Omental fat pad (tissue), 4 donors: ENCODE measurements around the gene HEATR5A. TPM values are rescaled to one million over a fixed set of nuclear protein-coding genes. Genes with fewer than 3 reads are reported as not detected.
A peak's percentile ranks its signal among the peaks of the same experiment; 100 is the strongest.
"Not testable (repeated sequence)": the region's sequence is repeated elsewhere in the genome, so short reads cannot be mapped to it uniquely, and the experiment has no call there.

Experiments used
- ATAC-seq: fragments of 150-250 bp; one replicate; pipeline ENCODE4 v1.9.1; 2016; ENCODE audit warnings: mild to moderate bottlenecking, moderate library complexity; ENCODE audit not compliant: low FRiP score
- DNase-seq: peaks from one replicate; pipeline ENCODE4 v3.0.0-alpha.2; 2019; ENCODE audit warnings: low spot score
- total RNA-seq, 4 donors: library from RNA; depleted of rRNA; stranded (reverse); fragments of >200 nt; gene quantifications; one replicate each; pipeline ENCODE4 v1.1.0, GENCODE V29; 2016
- TF ChIP-seq, protein P1 (sequence below), 3 donors: fragments of 450-650 bp; IDR thresholded peaks; one replicate each; pipeline ENCODE4 v1.5.1; 2016 to 2017; ENCODE audit warnings: antibody characterized with exemption in 3 of 3, mild to moderate bottlenecking in 3 of 3, moderate library complexity in 2 of 3

The HEATR5A gene
- total RNA-seq = 10 to 100 TPM; 29.4 to 41.8 (median 31.9) TPM

DNA sequence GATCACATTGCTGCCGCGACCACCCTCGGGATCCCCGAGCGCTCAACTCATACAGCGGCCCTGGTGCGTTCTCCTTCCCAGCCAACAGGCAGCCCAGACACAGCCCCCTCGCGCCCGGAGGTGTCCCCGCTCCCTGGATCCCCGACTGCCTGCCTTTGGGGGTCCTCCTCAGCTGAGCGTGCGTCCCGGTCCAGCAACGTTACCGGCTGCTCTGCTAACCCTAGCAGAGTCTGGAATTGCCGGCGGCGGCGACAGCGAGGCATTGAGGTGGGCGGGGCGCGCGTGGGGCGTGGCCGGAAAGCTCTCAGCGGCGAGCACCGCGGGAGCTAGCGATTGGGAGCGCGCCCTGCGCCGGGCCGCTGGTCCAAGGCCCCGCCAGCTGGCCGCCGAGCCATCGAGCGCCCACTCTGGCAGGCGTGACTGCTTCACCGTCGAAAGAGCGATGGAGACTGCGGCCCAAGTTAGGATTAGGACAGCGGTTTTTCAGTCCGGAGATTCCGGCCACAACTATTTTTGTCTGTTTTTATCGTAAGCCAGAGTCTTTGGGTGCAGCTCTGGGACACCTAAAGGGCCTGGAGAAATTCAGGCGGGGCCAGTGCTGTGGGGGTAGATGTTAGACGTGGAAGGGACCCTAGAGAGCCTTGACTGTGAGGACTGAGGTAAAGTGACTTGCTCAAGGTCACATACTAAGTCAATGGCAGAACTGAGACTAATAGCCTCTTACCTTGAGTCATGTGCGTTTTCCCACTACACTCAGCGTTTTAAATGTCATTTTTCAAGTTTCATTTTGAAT, at the start of gene HEATR5A:
TSS of gene HEATR5A (minus strand) at position 232 of the 793 bp plus-strand sequence. CDS start 17,575 bp downstream, outside the sequence.
- DNase-seq (peak; percentile 79), ATAC-seq (peak; percentile 99)

GRCh38 chr14:31466554-31466953, 46.2 kb upstream of the HEATR5A start:
- no peak for DNase-seq
- no peak for ATAC-seq

More for the DNA sequence above, at the start of gene HEATR5A:
- TF ChIP-seq, protein P1, sequence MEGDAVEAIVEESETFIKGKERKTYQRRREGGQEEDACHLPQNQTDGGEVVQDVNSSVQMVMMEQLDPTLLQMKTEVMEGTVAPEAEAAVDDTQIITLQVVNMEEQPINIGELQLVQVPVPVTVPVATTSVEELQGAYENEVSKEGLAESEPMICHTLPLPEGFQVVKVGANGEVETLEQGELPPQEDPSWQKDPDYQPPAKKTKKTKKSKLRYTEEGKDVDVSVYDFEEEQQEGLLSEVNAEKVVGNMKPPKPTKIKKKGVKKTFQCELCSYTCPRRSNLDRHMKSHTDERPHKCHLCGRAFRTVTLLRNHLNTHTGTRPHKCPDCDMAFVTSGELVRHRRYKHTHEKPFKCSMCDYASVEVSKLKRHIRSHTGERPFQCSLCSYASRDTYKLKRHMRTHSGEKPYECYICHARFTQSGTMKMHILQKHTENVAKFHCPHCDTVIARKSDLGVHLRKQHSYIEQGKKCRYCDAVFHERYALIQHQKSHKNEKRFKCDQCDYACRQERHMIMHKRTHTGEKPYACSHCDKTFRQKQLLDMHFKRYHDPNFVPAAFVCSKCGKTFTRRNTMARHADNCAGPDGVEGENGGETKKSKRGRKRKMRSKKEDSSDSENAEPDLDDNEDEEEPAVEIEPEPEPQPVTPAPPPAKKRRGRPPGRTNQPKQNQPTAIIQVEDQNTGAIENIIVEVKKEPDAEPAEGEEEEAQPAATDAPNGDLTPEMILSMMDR (IDR thresholded peaks at IDR 0.05) = no peak

GRCh38 chr14:31465111-31465510, 44.8 kb upstream of the HEATR5A start:
- DNase-seq (no peak), ATAC-seq (peak; percentile 42)
- TF ChIP-seq, protein P1 (IDR thresholded peaks at IDR 0.05) = no peak

More at GRCh38 chr14:31466554-31466953, 46.2 kb upstream of the HEATR5A start:
- TF ChIP-seq, protein P1 (IDR thresholded peaks at IDR 0.05) = no peak

- ATAC-seq, DNase-seq: not testable (repeated sequence)
Measured at GRCh38 chr14:31462450-31462849, 42.1 kb upstream of the HEATR5A start.

- DNase-seq (no peak), ATAC-seq (no peak)
- TF ChIP-seq, protein P1 (IDR thresholded peaks at IDR 0.05) = no peak
Measured at GRCh38 chr14:31461545-31461944, 41.2 kb upstream of the HEATR5A start.

DNA sequence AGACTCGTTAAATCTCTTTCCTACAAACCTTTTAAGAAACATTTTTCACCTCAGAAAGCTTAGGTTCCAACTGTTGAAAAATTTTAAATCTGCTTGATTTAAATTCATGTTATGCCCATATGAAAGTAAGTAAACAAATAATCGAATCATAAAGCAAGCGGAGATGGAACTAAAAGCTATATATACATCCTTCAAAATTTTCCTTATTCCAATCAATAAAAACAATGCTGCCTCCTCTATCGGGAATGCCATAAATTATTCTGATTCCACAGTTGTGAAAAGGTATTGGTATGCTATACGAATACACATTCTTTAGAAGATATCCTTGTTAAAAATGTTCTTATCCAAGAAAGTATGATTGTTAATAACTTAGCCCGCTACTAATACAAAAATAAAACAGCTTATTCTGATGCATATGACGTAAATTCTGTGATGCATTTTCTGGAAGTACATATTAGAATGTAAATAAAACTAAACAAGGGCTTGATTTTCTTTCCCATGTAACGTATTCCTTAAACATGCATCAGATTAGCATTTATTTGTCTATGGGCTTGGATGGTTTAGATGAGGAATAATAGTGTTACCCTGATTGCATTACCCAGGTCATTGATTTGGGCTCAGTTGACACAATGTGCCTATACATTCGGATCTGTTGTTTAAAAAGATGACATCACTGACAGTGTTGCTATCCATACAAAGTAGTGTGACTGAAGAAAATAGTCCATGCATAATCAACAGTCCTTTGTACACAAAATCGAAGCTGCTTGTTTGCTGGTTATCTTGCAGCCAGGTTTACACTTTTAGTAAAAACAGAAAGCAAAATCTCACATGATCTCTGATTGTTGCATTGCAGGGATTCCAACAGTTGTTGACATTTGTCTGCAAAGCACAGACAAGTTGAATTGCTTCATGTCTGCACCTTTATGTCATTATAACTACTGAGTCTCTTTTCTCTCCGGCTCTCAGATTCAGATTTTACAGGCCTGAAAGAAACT, 37.6 kb upstream of the HEATR5A start:
- DNase-seq (no peak), ATAC-seq (no peak)
- TF ChIP-seq, protein P1 (IDR thresholded peaks at IDR 0.05) = no peak
